GM18499 (cell line): ENCODE results near the gene ARFIP1.
"Not testable (repeated sequence)": the region's sequence is repeated elsewhere in the genome, so short reads cannot be mapped to it uniquely, and the experiment has no call there.

Experiments
- ATAC-seq: cut with Tn5 transposase; IDR thresholded peaks from one replicate; pipeline ENCODE4 v1.9.1; 2021; ENCODE audit warnings: moderate number of reproducible peaks; ENCODE audit not compliant: insufficient read depth, unreplicated experiment

Gene ARFIP1

GRCh38 chr4:152885185-152885584 lies 105.4 kb downstream of the ARFIP1 start:
- no peak for ATAC-seq

DNA sequence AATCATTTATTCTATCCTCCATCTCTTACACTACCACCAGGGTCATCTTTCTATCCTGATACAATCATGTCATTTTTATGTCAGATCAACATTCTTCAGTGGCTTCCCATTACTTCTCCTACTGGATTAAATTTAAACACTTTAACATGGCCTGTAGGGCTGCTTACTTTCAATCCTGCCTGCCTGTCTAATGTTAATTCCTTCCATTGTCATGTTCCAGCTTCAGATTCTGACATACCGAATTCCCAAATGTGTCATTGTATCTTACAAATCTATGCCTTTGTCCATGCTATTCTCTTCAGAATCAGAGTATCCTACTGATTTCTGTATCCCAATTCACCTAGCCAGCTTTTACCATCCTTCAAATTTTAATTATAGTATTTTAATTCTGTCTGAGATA lies 106.4 kb downstream of the ARFIP1 start:
- no peak for ATAC-seq

GRCh38 chr4:152887981-152888380 lies 108.2 kb downstream of the ARFIP1 start:
- ATAC-seq: no peak

DNA sequence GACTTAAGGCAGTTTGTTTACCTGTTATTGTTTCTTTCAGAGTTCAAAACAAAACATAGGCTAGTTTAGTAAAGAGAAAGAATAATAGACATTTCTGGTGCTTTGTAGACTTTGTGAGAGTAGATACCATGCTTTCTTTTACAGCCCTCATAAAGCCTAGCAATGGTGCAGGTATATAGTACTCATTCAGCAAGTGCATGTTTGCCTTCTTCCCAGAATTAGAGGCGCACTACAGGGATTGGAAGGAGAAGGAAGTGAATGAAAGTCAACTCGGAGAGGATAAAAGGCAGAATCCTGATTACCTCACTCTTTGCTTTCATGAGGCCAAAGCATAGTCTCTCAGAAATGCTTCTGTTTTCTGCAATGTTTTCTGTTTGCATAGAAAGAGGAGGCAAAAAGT lies 113.2 kb downstream of the ARFIP1 start:
- ATAC-seq: no peak

DNA sequence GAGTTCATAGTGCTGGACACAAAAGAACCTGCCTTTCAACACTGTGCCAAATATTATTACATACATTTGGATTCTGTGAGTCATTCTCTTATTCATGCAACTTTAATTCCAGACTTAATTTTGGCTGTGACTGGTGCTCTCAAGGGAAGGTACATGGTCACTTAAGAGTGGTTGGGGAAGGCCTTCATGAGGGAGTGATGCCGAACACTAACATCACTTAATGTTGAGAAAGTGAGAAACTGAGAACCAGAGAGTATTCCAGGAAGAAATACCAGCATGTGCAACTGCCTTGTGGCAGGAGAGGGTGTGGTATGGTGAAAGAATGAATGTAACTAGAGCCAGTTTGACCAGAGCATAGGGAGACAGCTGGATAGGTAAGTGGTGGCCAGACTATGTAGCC lies 114.9 kb downstream of the ARFIP1 start:
- no peak for ATAC-seq

DNA sequence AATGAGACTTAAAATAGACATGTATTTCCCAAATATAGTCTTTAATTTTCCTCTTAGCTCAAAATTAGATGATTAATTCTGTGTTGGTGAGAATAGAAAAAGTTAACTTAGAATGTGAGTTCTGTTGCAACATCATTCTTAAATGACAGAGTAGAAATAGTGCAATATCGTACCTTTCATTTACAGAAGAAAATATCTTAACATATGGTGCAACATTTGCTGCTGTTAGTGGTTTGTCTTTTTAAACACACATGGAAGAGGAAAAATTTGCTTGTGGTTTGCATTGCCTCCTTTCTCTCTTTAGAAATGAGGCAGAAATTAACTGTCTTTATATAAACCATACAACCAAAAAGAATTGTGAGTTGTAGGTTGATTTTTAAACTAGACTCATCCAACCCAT lies 117.1 kb downstream of the ARFIP1 start:
- no peak for ATAC-seq

DNA sequence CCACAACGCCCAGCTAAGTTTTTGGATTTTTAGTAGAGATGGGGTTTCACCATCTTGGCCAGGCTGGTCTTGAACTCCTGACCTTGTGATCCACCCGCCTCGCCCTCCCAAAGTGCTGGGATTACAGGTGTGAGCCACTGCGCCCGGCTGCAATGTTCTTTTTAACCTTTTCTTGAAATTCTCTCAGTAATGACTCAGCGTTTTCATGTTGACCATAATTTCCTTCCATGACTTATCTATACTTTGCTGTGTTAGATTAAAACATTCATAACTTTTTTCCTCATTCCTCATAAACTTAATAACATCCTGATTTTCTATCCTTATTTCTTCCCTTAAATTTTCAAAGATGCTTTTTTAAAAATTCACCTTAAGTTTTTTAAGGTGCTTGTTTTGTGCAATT lies 118.4 kb downstream of the ARFIP1 start:
- ATAC-seq: not testable (repeated sequence)

DNA sequence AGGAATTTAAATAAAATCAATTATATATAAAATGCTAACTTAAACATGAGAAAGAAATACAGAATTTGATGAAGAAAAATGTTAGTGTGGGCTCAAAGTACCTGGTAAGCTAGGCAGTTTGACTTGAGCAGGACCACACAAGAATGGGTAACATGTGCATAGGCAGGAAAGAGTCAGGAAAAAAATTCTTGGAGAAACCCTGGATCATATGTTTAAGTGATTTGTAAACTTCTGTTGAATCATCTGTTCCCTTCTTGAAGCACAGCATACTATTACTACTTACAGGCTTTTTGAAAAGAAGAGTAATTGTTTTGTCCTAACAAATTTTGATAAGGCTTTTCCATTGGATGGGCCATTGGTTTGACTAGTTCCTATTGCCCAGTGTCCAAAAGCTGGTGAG lies 118.9 kb downstream of the ARFIP1 start:
- ATAC-seq: no peak

DNA sequence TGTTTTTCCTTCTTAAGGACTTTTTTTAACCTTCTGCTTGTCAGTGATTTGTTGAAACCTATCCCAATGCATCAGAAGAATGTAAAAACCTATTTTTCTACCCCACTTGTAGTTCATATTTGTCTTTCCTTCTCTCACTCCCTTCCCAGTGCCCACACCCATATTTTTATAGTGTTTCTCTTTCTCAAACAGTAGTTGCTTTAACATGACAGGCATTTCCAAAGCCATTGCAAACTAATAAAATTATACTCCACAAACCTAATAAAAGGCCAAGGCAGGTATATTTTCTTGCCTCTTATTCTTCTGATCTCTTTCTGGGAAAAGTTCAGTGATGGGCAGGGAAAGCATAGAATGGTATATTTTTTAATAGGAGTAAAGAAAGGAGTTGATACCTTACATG lies 120.6 kb downstream of the ARFIP1 start:
- ATAC-seq: no peak

DNA sequence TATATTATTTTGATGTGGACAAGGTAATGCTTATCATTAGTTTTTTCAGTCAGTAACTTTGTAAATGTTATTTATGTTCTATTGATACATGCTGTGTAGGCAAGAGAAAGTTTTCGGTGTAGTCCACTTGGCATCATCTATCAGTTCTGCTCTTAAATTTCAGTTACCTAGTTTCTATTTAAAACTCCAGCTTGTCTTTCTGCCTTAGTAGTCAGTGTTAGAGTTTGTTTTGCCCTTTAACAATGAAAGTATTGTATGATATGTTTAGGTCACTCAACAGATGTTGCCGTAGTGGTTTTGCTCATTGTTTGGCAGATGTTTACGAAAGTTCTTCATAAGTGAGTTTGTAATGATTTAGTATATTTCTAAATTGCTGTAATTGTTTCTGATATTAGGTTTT lies 121.5 kb downstream of the ARFIP1 start:
- ATAC-seq: no peak

- no peak for ATAC-seq
These were observed 123.9 kb downstream of the ARFIP1 start for GRCh38 chr4:152903658-152904057.

DNA sequence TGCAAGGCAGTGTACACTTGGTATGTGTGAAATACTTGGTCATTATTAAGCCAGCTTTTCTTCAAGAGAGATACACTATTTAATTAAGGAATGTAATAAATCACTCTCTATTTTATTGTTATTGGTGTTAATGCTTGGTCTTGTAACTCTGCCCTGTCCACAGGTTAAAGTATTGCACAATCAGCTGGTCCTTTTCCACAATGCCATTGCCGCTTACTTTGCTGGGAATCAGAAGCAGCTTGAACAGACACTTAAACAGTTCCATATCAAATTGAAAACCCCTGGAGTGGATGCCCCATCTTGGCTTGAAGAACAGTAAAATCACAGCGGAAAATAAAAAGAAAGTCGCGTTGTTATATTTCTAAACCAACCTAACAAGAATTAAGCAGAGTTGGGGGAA lies 130.1 kb downstream of the ARFIP1 start:
- no peak for ATAC-seq

DNA sequence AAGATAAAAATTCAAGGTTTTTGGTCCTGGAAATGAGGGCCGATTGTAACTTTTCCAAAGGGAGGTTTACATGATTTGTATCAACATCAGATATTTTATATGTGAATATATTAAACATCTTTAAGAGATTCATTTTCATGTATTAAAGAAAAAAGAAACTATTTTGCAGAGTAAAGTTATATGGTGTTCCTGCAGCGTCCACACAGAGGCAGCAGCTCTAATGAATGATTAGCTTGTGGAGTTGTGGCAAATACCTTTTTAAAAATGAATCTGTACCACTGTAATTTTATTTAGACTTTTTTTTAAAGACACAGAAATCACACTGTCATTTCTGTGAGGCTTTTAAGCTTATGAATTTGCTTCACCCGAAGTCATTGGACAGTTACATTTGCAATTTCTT lies 130.8 kb downstream of the ARFIP1 start:
- ATAC-seq: no peak

DNA sequence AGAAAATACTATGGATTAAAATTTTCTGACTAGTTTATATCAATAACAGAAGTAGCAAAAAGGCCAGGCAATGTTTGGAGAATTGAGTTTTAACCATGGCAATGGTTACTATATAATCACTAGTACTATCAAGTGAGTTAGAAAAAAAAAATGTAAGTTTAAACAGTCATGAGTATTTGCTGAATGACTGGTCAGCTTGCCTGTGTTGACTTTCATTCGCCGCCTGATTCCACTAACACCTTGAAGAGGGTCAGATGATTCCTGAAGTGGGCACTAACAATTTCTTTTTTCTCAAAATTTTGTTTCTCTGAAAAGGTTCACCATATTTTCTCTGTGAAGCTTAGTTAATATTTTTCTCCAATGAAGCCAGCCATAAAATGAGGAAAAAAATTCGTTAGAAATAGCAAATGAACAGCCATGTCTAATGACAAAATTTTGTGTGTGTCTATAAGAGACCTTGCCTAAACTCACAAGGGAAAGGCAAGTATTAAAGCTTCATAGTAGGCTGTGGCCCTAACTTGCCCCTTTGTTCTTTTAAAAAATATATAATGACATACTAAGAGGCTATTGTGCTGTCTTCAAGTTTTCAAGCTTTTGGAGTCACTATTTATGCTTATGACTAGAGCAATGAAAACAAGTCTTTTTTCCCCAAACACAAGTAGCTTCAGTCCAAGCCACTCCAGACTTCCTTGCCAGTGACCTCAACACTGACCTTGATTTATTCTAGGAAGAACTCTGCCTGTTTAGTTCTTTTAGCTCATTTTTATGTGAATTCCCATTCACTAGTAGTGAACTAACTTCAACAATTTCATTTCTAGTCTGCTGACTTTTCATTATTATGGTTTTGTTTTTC lies 138.0 kb downstream of the ARFIP1 start:
- no peak for ATAC-seq

DNA sequence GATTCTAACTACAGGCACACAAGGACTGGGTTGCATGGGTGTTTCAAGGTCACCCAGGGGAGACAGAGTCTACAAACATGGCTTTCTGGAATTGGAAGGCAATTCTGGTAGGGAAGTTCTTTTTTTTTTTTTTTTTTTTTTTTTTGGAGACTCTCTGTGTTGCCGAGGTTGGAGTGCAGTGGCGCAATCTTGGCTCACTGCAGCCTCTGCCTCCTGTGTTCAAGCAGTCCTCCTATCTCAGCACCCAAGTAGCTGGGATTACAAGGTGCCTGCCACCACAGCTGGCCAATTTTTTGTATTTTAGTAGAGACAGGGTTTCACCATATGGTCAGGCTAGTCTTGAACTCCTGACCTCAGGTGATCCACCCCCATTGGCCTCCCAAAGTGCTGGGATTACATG lies 140.1 kb downstream of the ARFIP1 start:
- no peak for ATAC-seq

DNA sequence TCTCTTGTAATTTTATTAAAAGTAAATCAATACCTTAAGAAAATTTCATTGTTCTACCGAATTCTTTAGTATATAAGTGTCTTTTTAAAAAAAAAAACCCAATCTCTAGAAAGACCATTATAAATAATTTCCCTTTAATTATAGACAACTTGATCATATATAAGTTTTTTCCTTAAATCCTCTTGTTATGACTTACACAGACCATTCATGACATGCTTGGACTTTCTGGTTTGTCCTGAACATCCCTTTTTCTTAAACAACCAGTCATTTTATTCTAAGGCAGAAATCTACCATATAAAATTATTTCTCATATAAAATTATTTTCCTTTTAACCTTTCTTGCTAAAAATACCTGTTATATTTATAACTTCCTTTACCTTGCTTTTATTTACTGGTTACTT lies 141.0 kb downstream of the ARFIP1 start:
- no peak for ATAC-seq

DNA sequence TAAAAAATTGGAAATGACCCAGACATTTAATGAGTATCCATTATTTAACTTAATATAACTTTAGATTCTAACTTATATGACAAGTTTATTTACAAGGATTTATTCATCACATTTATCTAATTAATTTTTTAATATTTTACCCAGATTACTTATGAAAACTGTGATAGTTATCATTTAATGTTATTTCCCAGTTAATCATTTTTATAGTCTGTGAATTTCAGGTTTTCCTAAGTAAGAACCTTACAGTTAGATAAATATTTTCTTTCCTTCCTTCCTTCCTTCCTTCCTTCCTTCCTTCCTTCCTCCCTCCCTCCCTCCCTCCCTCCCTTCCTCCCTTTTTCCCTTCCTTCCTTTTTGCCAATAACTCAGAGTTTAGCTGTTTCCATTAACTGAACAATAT lies 141.5 kb downstream of the ARFIP1 start:
- ATAC-seq: no peak

- ATAC-seq: no peak
These were observed 146.1 kb downstream of the ARFIP1 start for GRCh38 chr4:152925851-152926250.

GRCh38 chr4:152926959-152927358 lies 147.2 kb downstream of the ARFIP1 start:
- ATAC-seq: no peak

GRCh38 chr4:152927737-152928136 lies 148.0 kb downstream of the ARFIP1 start:
- no peak for ATAC-seq

DNA sequence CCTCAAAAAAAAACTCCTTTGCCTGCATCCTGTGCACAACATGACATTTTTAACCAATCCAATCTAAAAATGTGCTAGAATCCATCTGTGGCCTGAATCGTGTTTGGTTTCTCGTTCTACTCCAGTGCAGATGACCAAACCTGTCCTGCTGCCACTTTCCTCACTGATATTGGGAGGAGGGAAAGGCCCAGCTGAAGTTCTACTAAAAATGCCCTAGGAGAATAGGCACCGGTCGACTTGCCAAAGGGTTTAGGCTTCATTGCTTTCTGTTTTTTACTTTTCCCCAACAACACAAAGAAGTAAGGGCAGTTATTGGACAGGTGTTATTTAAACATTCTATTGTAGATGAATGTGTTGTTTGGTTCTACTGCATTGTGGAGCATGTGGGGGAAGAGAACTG lies 148.5 kb downstream of the ARFIP1 start:
- no peak for ATAC-seq

DNA sequence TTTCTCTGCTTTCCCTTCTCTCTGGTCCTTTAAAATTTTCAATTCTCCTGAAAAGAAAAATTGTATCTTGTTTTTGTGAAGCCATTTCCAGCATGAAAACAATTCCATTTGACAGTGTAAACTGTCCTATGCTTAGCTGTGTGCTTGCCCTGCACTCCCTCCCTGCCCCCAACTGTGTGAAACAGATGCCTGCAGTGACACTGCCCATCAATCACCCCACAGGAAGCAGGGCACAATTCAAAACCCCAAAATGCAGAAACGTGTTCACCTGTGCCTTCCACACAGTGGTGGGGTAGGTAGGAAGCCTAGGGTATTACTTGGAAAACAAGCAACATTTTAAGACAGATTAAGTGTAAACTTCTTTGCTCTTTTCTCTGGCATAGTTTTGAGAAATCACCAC lies 150.1 kb downstream of the ARFIP1 start:
- no peak for ATAC-seq
